GM19467 (cell line): ENCODE measurements around the gene MMP24OS.
A peak's percentile ranks its signal among the peaks of the same experiment; 100 is the strongest.

Source experiments
- ATAC-seq: cut with Tn5 transposase; IDR thresholded peaks from one replicate; pipeline ENCODE4 v1.9.1; 2021; ENCODE audit warnings: mild to moderate bottlenecking, moderate library complexity; ENCODE audit not compliant: unreplicated experiment

The MMP24OS gene

DNA sequence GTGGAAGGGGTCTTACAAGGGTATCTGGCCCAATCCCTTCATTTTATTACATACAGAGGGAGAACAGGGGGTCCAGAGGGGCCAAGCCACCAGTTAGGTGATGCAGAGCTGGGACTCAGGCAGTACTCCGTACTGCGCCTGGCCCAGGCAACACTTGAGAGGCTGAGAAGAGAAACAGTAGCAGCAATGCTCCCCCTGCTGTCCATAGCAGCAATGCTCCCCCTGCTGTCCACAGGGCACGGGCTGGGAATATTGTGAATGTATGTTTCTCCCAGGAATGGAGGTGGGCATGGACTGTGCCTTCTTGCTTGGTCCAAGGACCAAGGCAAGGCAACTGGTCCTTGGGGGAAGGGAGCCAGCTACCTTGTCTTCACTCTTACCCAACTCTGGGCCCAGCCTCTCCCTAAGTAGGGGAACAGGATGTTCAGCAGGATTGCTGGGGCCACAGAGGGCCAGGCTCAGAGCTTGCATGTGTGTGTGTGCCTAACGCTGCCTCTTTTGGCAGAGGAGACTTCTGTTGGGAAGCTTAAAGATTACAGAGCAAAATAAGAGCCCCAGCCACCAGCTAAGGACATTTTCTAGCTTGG lies 29.1 kb upstream of the MMP24OS start:
- ATAC-seq, result no peak

DNA sequence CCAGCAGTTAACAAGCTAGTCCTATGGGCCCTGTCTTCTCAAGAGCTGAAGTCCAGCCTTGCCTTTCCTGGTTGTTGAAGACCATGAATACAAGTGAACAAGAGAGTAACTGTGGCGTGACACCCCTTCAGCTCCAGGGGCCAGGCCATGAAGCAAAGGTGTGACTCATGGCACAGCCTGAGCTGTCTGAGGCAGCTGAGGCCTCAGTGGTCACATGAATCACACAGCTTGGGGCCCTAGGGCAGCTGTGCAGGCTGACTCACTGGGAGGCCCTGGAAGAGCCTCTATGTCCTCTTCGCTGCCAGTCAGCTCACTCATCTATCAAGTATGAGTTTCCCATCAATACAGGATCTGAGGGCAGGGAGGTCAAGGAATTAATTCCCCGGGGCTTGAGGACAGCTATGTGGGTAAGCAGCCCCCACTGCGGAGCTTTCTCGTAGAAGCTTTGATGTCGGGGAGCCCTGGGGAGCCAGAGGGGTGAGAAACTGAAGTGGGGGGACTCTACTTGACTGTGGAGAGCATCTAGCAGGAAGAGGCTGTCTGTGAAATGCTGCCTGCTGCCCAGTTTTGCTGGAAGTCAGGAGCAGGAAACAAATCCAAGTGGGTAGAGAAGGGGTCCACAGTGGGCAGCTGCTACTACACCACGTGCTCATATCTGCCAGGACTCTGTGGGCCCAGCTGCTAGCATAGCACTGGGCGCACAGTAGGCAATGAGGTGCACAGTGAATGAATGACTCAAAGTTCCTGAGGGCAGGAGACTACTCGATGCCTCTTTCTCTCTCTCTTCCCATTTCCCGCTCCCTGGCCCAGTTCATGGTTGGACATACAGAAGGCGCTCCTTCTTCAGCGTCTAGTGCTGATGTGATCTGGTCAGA lies 28.0 kb upstream of the MMP24OS start:
- no peak for ATAC-seq

- no peak for ATAC-seq
Observed at GRCh38 chr20:35304956-35305355, 27.0 kb upstream of the MMP24OS start.

DNA sequence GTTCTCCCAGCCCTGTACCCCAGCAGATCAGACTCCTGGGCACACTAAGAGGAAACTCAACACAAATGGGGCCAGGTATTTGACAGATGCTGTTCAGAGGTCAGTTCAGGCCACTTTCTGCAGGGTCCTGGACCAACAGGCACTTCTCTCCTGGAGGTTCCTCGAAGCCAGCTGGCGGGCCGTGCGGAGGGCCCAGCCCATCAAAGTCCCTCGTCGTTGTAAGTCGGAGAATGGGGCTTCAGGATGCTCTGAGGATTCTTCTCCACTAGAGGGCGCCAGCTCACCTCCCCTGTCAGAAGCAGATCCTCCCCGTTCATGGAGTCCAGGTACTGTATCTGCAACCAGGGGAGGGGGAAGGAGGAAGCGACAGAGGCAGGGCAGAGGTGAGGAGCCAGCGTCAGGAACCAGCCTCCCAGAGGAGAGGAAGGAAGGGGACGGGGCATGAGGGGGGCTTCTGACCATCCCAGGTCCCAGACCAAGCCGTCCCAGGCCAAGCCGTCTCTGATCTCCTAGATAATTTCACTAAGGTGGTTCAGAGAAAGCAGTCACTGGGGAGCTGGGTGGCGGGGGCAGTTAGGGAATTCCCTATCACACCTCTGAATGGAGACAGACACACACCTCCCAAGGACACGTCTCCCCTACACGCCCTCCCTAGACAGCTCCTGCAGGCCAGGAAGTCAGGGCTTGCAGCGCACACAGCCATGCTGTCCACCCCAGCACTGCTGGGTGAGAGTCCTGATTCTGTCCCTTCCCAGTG lies 26.0 kb upstream of the MMP24OS start:
- ATAC-seq, result peak; percentile 67

- no peak for ATAC-seq
Observed at GRCh38 chr20:35303382-35303734, 25.4 kb upstream of the MMP24OS start.

DNA sequence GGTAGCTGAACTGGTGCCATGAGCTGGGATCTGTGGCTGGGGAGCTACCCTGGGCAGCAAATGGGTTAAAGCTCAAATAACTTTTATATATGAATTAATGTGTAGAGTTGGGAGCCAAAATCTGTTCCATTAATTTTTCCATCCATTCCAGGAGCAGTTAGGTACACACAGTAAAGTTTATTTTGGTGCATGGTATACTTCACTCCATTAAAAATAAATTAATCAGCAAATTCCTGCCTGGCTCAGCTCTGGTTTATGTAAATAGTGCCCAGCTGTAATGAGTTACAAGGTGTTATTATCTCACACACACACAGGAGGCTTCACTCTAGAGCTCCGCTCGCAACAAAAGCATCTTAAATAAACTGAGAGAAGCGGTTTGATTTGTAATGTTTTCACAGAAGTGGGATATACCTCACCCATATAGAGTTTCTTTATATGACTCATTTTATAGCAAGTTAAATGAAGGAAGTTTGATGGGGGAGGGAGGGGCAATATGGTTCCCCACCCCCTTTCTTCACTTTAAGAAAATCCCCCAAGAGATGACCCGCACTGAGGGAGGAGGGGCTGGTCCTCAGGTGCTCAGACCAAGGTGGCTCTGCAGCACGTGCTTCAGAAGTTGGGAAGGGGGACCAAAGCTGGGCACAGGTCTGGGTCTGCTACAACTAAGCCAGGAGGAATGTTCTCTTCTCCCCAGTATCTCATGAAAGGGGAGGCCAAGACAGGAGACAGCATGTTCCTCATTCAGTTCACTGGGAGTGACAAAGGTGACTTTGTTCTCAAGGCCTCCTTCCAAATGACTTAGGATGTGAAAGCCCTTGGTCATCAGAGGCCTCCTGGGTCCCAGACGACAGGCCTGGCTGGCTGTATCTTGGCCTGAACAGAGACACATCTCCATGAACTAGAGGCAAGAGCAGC lies 24.8 kb upstream of the MMP24OS start:
- ATAC-seq, result no peak

GRCh38 chr20:35301426-35301825 lies 23.5 kb upstream of the MMP24OS start:
- no peak for ATAC-seq

- no peak for ATAC-seq
Observed at GRCh38 chr20:35300469-35301262, 22.7 kb upstream of the MMP24OS start.

GRCh38 chr20:35299780-35300179 lies 21.9 kb upstream of the MMP24OS start:
- no peak for ATAC-seq

GRCh38 chr20:35298264-35298663 lies 20.3 kb upstream of the MMP24OS start:
- ATAC-seq, result no peak

DNA sequence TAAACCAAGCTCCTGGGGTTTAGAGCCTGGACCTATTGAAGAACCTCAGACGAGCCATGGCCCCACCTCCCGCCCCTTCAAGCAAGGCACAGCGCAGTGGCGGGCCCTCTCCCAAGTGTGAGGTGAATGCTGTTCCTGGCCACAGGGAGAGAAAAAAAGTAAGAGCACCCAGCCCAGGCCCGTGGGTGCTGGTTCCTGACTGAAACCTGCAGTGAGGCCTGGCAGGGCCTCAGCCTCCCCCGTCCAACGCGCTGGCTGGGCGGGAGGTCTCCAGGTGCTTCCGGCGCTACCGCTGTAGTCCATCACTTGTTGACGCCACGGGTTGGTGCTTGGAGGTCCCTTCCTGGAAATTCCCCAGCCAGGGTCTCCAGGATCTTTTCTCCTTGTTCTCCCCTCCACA lies 19.8 kb upstream of the MMP24OS start:
- no peak for ATAC-seq

GRCh38 chr20:35297155-35297554 lies 19.2 kb upstream of the MMP24OS start:
- no peak for ATAC-seq

DNA sequence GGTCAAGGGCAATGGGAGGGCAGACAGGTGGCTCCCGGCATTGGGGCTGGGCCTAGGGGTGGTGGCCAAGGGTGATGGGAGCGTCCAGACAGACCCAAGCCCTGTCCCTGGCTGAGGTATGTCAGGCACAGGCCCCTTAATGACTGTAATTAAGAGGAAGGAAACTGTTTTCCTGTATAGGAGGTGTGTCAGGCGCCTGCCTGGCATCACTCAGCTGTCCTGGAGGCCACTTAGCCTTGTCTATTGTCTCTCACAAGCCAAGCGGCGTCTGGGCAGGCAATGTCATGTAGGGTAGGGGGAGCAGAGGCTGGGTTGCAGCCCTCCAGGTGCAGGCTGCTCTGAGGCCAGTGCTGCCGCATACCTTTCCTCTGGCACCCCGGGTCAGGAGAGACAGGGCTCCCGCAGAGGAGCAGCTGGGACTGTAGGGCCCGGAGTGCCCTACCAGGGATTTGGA lies 18.2 kb upstream of the MMP24OS start:
- ATAC-seq, result no peak

GRCh38 chr20:35295674-35296073 lies 17.8 kb upstream of the MMP24OS start:
- no peak for ATAC-seq

GRCh38 chr20:35295058-35295457 lies 17.1 kb upstream of the MMP24OS start:
- ATAC-seq, result no peak

DNA sequence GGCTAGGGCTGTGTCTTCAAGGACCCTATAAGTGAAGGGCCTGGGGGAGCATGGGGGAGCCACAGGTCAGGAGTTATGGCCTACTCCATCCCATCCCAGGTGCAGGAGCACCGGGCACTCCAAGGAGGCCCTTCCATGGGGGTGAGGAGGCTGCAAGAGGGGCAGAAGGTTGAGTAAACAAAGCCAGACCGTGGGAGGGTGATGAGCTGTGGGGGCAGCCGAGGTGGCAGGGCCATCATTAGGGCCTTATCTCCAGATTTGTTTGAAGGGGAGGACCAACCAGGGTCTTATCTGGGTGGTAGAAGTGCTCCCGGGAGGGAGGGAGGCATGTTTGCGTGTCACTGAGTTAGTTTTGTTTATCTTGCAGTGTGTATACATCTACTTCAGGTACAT lies 16.4 kb upstream of the MMP24OS start:
- no peak for ATAC-seq

GRCh38 chr20:35293303-35294292 lies 15.7 kb upstream of the MMP24OS start:
- no peak for ATAC-seq

DNA sequence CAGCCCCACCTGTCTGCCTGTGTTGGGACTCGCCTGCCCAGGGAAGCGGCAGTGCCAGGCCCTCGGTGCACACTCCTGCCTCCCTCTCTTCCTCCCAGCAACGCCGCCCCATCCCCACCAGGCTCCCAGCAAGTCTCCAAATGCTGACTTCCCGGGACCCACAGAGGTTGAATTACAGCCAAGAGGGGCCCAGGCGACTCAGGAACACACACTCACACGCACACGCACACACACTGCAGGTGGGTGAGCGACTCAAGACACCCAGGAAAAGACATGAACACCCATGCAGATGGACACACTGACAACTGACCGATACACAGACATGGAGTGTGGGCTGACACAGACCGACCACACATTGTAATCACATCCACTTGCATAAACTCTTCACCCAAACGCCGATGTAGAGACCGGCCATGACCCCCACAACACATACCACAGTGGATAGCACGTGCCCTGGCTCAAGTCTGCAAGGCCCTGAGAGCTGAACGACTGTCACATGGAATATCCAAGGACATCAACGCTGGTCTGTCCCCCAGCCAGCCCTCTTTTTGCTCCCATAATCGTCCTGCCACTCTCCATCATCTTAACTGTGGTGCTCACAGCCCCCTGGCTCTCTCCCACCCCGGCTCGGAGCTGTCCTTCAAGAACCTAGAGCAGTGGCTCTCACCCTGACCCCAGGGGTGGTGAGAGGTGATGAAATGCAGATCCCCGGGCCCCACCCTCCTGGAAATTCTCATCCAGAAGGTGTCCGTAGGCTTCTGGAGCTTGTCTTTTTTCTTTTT lies 14.8 kb upstream of the MMP24OS start:
- ATAC-seq, result no peak
